HG02642 (cell line): ENCODE results near the gene SEMA5A.

Experiments used
- ATAC-seq: cut with Tn5 transposase; IDR thresholded peaks from one replicate; pipeline ENCODE4 v1.9.1; 2021; ENCODE audit warnings: mild to moderate bottlenecking; ENCODE audit not compliant: unreplicated experiment, poor library complexity

The SEMA5A gene

DNA sequence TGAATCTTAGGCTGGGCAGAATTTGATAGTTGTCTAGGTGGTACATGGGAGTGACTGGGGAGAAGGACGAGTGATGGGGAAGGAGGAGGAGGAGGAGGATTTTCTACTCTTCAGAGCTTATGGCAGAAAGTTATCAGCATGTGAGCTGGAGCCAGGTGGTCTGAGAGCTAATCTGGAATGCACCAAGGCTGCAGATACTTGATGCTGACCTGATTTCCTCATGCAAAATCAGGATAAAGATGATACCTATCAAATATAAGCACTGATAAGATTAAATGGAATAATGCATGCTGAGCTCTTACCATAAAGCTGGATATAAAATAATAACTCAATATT lies 250.4 kb downstream of the SEMA5A start:
- no peak for ATAC-seq

- no peak for ATAC-seq
These were observed 250.9 kb downstream of the SEMA5A start for GRCh38 chr5:9294793-9295465.

DNA sequence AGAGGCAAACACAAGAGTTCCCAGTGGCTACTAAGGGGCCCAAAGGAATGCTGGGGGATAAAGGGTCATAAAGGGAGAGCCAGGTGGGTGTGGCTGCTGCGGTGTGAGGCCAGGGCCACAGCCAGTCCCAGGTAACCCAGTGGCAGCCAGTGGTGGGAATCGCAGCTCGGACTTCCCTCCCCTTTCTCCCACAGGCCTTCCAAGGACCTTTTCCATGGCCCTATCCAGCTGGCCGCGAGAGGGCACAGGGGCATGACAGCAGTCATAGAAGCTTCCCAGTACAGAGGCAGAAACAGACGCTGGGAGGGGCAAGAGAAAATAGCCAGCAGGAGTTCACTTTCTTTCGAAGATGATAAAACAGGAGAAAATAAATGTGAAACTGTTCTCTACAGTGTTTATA lies 257.6 kb downstream of the SEMA5A start:
- no peak for ATAC-seq

DNA sequence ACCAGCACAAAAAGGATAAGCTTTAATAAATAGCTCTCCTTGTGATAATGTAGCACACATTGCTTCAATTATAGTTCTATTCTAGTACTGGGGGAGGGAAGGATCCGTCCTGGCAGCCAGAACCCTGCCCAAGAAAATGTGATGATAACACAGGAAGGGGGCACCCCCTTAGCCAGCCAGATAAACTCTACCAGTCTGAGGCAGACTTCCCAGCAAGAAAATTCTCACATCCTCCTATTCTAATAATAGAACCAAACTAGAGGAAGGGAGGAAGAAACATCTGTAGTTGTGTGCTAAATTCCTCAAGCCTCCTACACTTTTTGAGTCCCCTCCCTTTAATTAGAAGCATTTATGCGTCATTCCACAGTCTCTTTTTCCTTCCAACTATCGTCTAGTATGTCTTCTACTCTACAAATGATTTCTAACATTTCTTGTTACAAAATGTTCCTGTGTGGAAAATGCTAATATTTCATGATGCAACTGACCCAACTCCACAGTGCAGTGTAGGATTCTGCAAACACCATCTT lies 261.0 kb downstream of the SEMA5A start:
- no peak for ATAC-seq

- no peak for ATAC-seq
These were observed 261.6 kb downstream of the SEMA5A start for GRCh38 chr5:9284272-9284671.

DNA sequence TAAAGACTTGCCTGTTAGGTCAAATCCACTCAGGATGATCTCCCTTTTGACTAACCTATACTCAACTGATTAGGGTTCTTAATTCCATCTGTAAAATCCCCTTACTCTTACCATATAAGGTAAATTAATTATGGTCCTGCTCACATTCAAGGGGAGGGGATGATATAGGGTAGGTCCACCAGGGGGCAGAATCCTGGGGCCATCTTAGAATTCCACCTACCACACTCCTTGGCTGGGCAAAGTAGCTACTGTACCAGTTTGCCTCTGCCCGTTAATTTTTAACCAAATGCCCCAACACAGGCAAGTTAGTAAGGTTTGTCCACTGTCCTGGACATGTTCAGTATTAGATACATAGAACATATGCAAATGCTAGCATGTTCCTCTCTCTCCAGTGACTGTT lies 262.4 kb downstream of the SEMA5A start:
- no peak for ATAC-seq

GRCh38 chr5:9283021-9283420 lies 262.9 kb downstream of the SEMA5A start:
- no peak for ATAC-seq

- ATAC-seq, result no peak
These were observed 263.7 kb downstream of the SEMA5A start for GRCh38 chr5:9282211-9282610.

GRCh38 chr5:9279774-9280173 lies 266.1 kb downstream of the SEMA5A start:
- ATAC-seq, result no peak

DNA sequence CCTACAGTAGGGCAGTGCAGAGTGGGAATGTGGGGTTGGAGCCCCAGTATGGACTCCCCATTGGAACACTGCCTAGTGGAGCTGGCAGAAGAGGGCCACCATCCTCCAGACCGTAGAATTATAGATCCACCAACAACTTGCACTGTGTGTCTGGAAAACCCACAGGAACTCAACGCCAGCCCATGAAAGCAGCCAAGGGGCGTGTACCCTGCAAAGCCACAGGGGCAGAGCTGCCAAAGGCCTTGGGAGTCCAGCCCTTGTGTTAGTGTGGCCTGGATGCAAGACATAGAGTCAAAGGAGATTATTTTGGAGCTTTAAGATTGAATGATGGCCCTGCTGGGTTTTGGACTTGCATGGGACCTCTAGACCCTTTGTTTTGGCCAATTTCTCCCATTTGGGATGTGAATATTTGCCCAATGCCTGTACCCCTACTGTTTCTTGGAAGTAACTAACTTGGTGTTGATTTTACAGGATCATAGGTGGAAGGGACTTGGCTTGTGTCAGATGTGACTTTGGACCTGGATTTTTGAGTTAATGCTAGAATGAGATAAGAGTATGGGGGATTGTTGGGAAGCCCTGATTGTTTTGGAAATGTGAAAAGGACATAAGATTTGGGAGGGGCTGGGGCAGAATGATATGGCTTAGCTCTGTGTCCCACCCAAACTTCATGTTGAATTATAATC lies 266.8 kb downstream of the SEMA5A start:
- ATAC-seq, result no peak

DNA sequence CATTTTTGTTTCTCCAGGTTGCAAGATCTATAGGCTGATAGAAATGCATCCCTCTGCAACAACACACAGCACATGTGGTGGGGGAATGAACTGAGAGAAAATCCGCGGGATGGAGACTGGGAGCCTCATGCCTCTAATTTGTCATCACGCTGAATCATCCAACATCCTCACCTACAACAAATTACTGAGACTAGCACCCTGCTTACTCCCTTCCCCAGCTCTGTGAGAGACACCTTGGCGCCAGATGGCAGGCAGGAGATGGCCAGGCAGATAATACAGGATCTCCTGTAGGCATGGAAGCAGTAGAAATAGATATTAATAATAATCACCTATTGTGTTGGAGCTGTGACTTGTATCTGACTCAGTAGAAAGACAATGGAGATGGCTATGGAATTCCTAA lies 276.9 kb downstream of the SEMA5A start:
- ATAC-seq, result no peak

DNA sequence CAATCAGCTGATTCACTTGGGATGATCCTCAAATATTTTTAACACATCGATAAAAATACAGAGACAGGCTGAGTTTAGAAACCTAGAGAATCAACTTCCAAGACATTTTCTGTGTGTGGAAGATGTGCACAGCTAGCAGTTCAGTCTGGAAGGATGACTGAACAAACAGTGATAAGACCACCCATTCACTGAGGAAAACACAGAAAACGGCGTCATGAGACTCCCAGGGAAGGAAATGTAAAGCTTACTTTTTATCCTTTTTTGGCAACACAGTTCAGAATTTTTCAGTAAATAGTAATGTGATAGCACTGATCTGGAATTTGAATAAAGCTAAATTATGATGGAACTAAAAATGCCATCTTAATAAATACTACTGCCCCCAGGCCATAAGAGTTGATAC lies 277.6 kb downstream of the SEMA5A start:
- no peak for ATAC-seq

- ATAC-seq, result no peak
These were observed 280.2 kb downstream of the SEMA5A start for GRCh38 chr5:9265441-9266287.

DNA sequence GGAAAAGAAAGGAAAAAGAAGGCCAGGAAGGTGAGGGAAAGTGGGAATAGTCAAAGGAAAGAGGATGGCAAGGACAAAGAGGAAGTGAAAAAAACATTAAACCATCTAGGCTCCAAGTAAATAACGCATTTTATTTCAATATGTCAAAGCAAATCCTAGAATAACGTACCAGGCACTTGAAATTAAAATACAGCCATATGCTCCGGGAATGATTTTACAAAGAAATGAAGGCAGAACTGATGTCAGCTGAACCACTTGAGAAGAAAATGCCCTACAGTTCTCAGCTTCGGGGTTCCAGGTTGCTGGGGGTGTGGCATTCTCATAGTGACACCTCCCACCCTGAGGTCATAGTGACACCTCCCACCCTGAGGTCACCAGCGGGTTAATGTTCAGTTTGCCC lies 281.6 kb downstream of the SEMA5A start:
- no peak for ATAC-seq

DNA sequence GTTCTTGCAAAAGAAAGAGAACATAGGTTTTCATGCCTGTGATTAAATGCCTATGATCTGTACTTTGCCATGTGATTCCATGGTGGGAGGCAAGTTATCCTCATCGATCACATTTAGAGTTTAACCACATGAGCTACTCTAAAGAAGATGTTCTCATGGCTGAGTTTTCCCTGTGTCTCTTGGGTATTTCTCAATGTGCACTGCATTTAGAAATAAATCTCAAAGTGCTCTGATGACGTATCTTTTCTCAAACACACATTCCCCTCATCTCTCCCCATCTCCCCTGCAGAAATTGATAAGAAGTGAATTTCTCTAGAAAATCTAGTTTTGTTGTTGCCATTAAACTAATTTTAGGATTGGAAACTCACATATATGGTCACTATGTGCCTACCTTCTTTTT lies 282.2 kb downstream of the SEMA5A start:
- ATAC-seq, result no peak

DNA sequence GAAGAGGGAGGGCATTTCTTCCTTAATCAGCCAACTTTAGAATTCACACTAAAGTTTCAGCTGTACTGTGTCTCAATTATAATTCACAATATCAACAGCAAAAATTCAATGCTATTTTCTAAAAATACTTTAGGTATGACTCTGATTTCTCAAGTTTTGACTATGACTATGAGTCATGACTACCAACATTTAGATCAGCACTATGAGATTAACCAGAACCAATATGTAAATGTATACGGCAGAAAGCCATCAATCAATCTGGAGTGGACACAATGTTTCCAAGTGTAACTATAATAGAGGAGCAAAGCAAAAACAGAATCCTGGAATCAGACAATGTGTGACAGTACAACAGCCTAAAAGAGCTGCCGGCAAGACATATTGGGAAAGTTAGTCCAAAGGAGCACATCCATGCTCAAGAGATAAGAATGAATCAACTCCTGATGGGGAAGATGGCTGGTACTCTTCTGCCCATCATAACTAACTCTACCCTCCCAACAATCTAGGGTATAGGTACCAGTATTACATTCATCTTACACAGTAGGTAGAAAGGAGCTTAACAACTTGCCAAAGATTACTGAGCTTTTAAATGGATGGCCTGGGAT lies 294.4 kb downstream of the SEMA5A start:
- no peak for ATAC-seq

DNA sequence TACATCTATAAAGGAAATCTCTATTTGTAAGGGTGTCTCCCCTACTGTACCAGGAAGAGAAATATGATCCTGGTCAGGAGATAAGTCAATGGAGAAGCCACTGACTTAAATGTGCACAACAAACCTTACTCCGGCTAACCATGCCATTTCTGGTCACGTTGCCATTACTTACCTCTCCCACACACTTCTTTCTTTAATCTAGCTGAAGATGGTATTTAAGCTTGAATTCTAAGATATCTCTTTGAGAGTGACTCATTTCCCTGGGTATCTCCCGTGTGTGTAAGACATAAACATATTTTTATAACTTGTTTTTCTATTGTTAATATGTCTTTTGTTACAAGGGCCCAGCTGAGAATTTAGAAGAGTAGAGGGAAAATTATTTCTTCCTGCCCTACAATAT lies 296.6 kb downstream of the SEMA5A start:
- no peak for ATAC-seq

GRCh38 chr5:9245071-9245470 lies 300.8 kb downstream of the SEMA5A start:
- ATAC-seq, result no peak

DNA sequence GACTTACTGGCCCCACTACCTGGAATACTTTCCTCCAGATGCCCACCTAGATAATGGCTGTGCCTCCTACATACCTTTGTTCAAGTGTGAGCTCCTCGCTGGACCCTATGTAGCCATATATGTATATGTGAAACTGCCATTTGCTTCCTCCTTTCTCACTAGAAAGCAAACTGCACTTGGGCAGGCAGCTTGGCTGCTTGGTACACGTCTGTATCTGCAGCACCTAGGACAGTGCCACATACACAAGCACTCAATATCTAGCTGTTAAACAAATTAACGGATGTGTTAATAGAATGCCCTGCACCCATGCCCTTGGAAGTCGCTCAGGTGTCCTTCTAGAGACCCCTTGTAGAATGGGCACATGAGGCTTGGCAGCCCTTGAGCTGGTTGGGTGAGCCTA lies 301.5 kb downstream of the SEMA5A start:
- ATAC-seq, result no peak

DNA sequence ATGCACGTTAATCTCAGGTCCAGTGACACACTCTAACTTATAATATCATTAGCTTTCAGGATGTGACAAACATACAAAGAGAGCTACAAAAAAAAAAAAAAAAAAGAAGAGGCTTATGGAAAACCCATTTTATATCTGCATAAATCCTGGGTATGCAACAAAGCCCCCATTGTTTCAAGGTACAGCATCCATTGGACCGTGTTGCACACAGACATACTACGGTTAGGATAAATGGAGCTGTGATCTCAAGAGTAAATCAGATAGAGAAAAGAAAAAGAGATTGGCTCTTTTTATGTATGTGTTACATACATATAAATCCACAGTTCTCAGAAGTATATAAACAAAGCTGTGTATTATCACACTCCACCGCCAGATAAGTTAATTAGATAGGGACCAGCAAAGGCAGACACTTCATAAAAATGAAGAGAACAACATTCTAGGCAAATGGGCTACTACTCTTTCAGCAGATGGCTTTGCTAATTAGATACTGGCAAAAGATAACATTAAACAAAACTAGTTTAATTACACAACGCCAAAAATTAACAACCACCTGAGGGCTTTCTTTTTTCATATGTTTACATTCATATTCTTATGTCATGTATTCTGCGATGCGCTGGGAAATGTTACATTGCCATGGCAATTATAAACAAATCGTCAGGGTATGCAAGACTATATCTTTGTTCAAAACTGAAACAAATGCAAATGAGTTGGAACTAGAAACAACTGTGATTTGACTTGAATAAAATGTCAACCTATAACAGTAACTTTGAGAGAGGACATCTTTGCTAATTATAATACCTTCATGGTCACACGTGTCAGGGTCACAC lies 304.2 kb downstream of the SEMA5A start:
- ATAC-seq, result no peak
